ENCODE measurements around the gene CHRD.

CHRD gene

DNA sequence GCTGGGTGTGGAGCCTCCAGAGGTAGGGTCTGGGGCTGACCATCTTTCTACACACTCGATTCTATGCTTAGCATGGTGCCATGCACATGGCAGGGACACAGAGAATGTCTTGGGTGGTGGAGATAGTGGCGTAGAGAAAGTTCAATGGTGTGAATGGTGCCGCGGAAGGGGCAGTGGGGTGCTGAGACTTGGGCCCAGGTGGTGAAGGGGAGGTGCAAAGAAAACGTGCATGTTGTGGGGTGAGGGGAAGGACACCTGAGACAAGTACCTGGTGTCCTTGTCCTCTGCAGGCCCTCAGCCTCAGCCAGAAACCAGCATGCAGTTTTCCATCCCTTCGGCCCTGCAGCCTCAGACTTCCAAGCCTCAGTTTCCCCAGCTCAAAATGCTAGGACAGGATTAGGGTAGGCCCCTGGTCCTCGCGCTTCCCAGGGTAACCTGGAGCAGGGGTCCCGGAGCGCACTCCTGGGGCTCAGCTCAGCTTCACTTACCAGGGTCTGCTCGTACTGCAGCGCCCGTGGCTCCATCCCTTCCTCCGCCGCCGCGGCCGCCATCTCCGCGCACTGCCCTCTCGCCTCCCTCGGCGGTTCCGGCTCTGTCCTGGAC lies 18.8 kb upstream of the CHRD start:
- Histone ChIP-seq H3K27ac (ENCODE audit: low read depth, low read length) (no peak overlapping the region), H4K20me1 (ENCODE audit: control insufficient read depth, insufficient read depth, low read depth, low read length) (peaks cover 6% of the 10 kb centered on the region; the same call in 1 of the 2 replicates), H3K36me3 (ENCODE audit: control insufficient read depth, low read length) (peaks cover 29% of the 10 kb centered on the region), H3K4me2 (ENCODE audit: low read length) (peak overlapping the region; percentile 77), H3K9me3 (ENCODE audit: control insufficient read depth, insufficient read depth, low read length) (no peaks in the 10 kb centered on the region), H3K79me2 (ENCODE audit: control insufficient read depth, low read length) (peaks cover 34% of the 10 kb centered on the region), H3K4me3 (ENCODE audit: low read length) (peak overlapping the region; percentile 76), H3F3A (ENCODE audit: control insufficient read depth, insufficient read depth) (no peaks in the 10 kb centered on the region), H3K4me1 (ENCODE audit: control insufficient read depth, low read length) (peaks cover 22% of the 10 kb centered on the region), H3K9me2 (replicated peaks; ENCODE audit: control insufficient read depth, low read length) (no peaks in the 10 kb centered on the region), H3K27me3 (ENCODE audit: control insufficient read depth, low read length) (no peaks in the 10 kb centered on the region)
- no peak for TF ChIP-seq EZH2phosphoT487 (IDR thresholded peaks at IDR 0.05; ENCODE audit: borderline replicate concordance, low read length)
- TF ChIP-seq, protein P1, sequence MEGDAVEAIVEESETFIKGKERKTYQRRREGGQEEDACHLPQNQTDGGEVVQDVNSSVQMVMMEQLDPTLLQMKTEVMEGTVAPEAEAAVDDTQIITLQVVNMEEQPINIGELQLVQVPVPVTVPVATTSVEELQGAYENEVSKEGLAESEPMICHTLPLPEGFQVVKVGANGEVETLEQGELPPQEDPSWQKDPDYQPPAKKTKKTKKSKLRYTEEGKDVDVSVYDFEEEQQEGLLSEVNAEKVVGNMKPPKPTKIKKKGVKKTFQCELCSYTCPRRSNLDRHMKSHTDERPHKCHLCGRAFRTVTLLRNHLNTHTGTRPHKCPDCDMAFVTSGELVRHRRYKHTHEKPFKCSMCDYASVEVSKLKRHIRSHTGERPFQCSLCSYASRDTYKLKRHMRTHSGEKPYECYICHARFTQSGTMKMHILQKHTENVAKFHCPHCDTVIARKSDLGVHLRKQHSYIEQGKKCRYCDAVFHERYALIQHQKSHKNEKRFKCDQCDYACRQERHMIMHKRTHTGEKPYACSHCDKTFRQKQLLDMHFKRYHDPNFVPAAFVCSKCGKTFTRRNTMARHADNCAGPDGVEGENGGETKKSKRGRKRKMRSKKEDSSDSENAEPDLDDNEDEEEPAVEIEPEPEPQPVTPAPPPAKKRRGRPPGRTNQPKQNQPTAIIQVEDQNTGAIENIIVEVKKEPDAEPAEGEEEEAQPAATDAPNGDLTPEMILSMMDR (IDR thresholded peaks at IDR 0.05; ENCODE audit: low read depth, low read length, poor library complexity, severe bottlenecking), result no peak

DNA sequence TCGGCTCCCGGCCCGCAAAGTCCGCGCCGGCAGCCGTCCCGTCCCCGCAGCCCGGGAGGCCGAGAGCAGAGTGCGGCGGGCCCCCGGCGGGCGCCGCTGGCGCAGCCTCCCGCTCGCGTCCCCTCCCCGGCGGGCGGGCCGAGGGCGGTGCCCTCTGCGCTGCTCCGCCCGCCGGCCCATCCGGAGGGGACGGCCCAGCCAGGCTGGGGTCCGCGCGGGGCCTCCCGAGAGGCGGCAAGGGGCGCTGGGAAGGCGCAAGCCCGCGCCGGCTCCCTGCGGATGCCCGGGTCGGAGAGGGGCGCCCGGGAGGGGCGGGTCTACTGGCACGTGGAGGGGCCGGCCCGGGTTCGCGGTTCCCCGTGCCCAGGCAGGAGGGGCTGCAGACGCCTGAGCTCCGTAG lies 18.3 kb upstream of the CHRD start, which contains the start of the genes CLCN2 and POLR2H:
Gene CLCN2, minus strand, starts transcription at position 74 of the 400 bp plus-strand sequence. CDS start 126 bp downstream, outside the sequence.
Gene POLR2H, plus strand, starts transcription at position 179 of the 400 bp plus-strand sequence. CDS start 1,783 bp downstream, outside the sequence.
- TF ChIP-seq, protein P1 (IDR thresholded peaks at IDR 0.05; ENCODE audit: low read depth, low read length, poor library complexity, severe bottlenecking), result no peak
- no peak for TF ChIP-seq EZH2phosphoT487 (IDR thresholded peaks at IDR 0.05; ENCODE audit: borderline replicate concordance, low read length)
- peak within 1 kb of the TSS; percentile 76 for H3K4me3 ChIP-seq (ENCODE audit: low read length)
- H3F3A ChIP-seq (ENCODE audit: control insufficient read depth, insufficient read depth), result no peaks in the 10 kb centered on the region
- H3K4me2 ChIP-seq (ENCODE audit: low read length), result peak within 1 kb of the TSS; percentile 77
- H3K9me2 ChIP-seq (replicated peaks; ENCODE audit: control insufficient read depth, low read length), result no peaks in the 10 kb centered on the region
- H3K36me3 ChIP-seq (ENCODE audit: control insufficient read depth, low read length), result peaks cover 34% of the 10 kb centered on the region
- no peaks in the 10 kb centered on the region for H3K9me3 ChIP-seq (ENCODE audit: control insufficient read depth, insufficient read depth, low read length)
- peaks cover 22% of the 10 kb centered on the region for H3K4me1 ChIP-seq (ENCODE audit: control insufficient read depth, low read length)
- peak within 1 kb of the TSS; percentile 67 for H3K27ac ChIP-seq (ENCODE audit: low read depth, low read length)
- H3K27me3 ChIP-seq (ENCODE audit: control insufficient read depth, low read length), result no peaks in the 10 kb centered on the region
- H3K79me2 ChIP-seq (ENCODE audit: control insufficient read depth, low read length), result peaks cover 34% of the 10 kb centered on the region
- H4K20me1 ChIP-seq (ENCODE audit: control insufficient read depth, insufficient read depth, low read depth, low read length), result peaks cover 6% of the 10 kb centered on the region; the same call in 1 of the 2 replicates

- H3K4me2 ChIP-seq (ENCODE audit: low read length), result peak overlapping the region; percentile 77
- peaks cover 6% of the 10 kb centered on the region; the same call in 1 of the 2 replicates for H4K20me1 ChIP-seq (ENCODE audit: control insufficient read depth, insufficient read depth, low read depth, low read length)
- H3K27ac ChIP-seq (ENCODE audit: low read depth, low read length), result peak overlapping the region; percentile 67
- no peaks in the 10 kb centered on the region for H3K9me3 ChIP-seq (ENCODE audit: control insufficient read depth, insufficient read depth, low read length)
- peaks cover 40% of the 10 kb centered on the region for H3K36me3 ChIP-seq (ENCODE audit: control insufficient read depth, low read length)
- no peaks in the 10 kb centered on the region for H3K9me2 ChIP-seq (replicated peaks; ENCODE audit: control insufficient read depth, low read length)
- no peak for TF ChIP-seq EZH2phosphoT487 (IDR thresholded peaks at IDR 0.05; ENCODE audit: borderline replicate concordance, low read length)
- TF ChIP-seq, protein P1 (IDR thresholded peaks at IDR 0.05; ENCODE audit: low read depth, low read length, poor library complexity, severe bottlenecking), result no peak
- H3F3A ChIP-seq (ENCODE audit: control insufficient read depth, insufficient read depth), result no peaks in the 10 kb centered on the region
- H3K4me1 ChIP-seq (ENCODE audit: control insufficient read depth, low read length), result peaks cover 22% of the 10 kb centered on the region
- peaks cover 34% of the 10 kb centered on the region for H3K79me2 ChIP-seq (ENCODE audit: control insufficient read depth, low read length)
- peak overlapping the region; percentile 76 for H3K4me3 ChIP-seq (ENCODE audit: low read length)
- no peaks in the 10 kb centered on the region for H3K27me3 ChIP-seq (ENCODE audit: control insufficient read depth, low read length)
Observed at GRCh38 chr3:184361932-184362667, 17.8 kb upstream of the CHRD start.

Data from DOHH2 (cell line).